Right atrium auricular region (tissue), 2 donors: ENCODE data around the gene TCF20. TPM values are rescaled to one million over a fixed set of nuclear protein-coding genes. Genes with fewer than 3 reads are reported as not detected.

Experiments used
- DNase-seq: peaks from one replicate; pipeline ENCODE4 v3.0.0-alpha.2; 2019; ENCODE audit warnings: low spot score
- H3K27ac ChIP-seq, 2 donors: fragments of 200-600 bp; sonication (generic); 1 replicate in 1 of 2; 2 replicates in 1 of 2; pipeline ENCODE4 v1.5.1; 2016 to 2019
- H3K27me3 ChIP-seq, 2 donors: fragments of 200-600 bp; sonication (generic); one replicate each; pipeline versions ENCODE4 v1.5.1 to v1.6.0; 2017 to 2019
- H3K36me3 ChIP-seq: fragments of 200-600 bp; sonication (generic); one replicate; pipeline ENCODE4 v1.5.1; 2016
- H3K4me1 ChIP-seq, 2 donors: fragments of 200-600 bp; sonication (generic); one replicate each; pipeline versions ENCODE4 v1.5.1 to v1.6.0; 2017 to 2019
- H3K4me3 ChIP-seq, 2 donors: fragments of 200-600 bp; sonication (generic); 1 replicate in 1 of 2; 2 replicates in 1 of 2; pipeline ENCODE4 v1.5.1; 2017 to 2019; ENCODE audit warnings: mild to moderate bottlenecking in 1 of 2, moderate library complexity in 1 of 2
- H3K9me3 ChIP-seq, 2 donors: fragments of 200-600 bp; sonication (generic); one replicate each; pipeline ENCODE4 v1.5.1; 2019
- CTCF ChIP-seq, 2 donors: fragments of 200-600 bp; sonication (generic); IDR thresholded peaks; one replicate each; pipeline ENCODE4 v1.5.1; 2019; ENCODE audit warnings: antibody characterized with exemption in 2 of 2
- total RNA-seq, 2 donors: library from RNA; depleted of rRNA; stranded (reverse); fragments of >200 nt; gene quantifications; one replicate each; pipeline ENCODE4 v1.1.0, GENCODE V29; 2016

TCF20 gene
- total RNA-seq, 2 donors from 2014 or later = 13.6 to 15.5 TPM

- no peak overlapping the region for H3K4me3 ChIP-seq
- no peak for DNase-seq
- TF ChIP-seq CTCF (IDR thresholded peaks at IDR 0.05) = no peak
- H3K9me3 ChIP-seq = no peaks in the 10 kb centered on the region
- no peaks in the 10 kb centered on the region for H3K36me3 ChIP-seq
- peaks cover 0 to 7% of the 10 kb centered on the region in 2 donors for H3K27me3 ChIP-seq
- no peak overlapping the region for H3K27ac ChIP-seq
- peaks cover 0 to 14% of the 10 kb centered on the region in 2 donors for H3K4me1 ChIP-seq
Measured at GRCh38 chr22:42280836-42281235, 10.4 kb upstream of the TCF20 start.

- Histone ChIP-seq H3K36me3 (no peaks in the 10 kb centered on the region), H3K4me1 (peaks cover 0 to 14% of the 10 kb centered on the region in 2 donors), H3K4me3 (no peak overlapping the region), H3K27me3 (peaks cover 0 to 7% of the 10 kb centered on the region in 2 donors), H3K9me3 (no peaks in the 10 kb centered on the region), H3K27ac (no peak overlapping the region)
- DNase-seq = no peak
- TF ChIP-seq CTCF (IDR thresholded peaks at IDR 0.05) = no peak
Measured at GRCh38 chr22:42280140-42280539, 9.7 kb upstream of the TCF20 start.

GRCh38 chr22:42279425-42280020, 9.1 kb upstream of the TCF20 start:
- TF ChIP-seq CTCF (IDR thresholded peaks at IDR 0.05) = no peak
- no peak for DNase-seq
- H3K27me3 ChIP-seq = peaks cover 0 to 7% of the 10 kb centered on the region in 2 donors
- peaks cover 0 to 14% of the 10 kb centered on the region in 2 donors for H3K4me1 ChIP-seq
- no peaks in the 10 kb centered on the region for H3K36me3 ChIP-seq
- H3K27ac ChIP-seq = no peak overlapping the region
- H3K4me3 ChIP-seq = no peak overlapping the region
- H3K9me3 ChIP-seq = no peaks in the 10 kb centered on the region

GRCh38 chr22:42277988-42278776, 7.7 kb upstream of the TCF20 start:
- DNase-seq = no peak
- H3K9me3 ChIP-seq = no peaks in the 10 kb centered on the region

GRCh38 chr22:42277232-42277753, 6.8 kb upstream of the TCF20 start:
- no peak overlapping the region for H3K4me3 ChIP-seq
- H3K27ac ChIP-seq = no peak overlapping the region
- H3K27me3 ChIP-seq = no peaks in the 10 kb centered on the region
- no peaks in the 10 kb centered on the region for H3K9me3 ChIP-seq
- H3K36me3 ChIP-seq = no peaks in the 10 kb centered on the region
- DNase-seq = no peak
- TF ChIP-seq CTCF (IDR thresholded peaks at IDR 0.05) = no peak
- H3K4me1 ChIP-seq = no peaks in the 10 kb centered on the region

More at GRCh38 chr22:42277988-42278776, 7.7 kb upstream of the TCF20 start:
- Histone ChIP-seq H3K4me3 (no peak overlapping the region), H3K27me3 (no peaks in the 10 kb centered on the region), H3K4me1 (peaks cover 0 to 6% of the 10 kb centered on the region in 2 donors), H3K36me3 (no peaks in the 10 kb centered on the region), H3K27ac (no peak overlapping the region)
- peak in 1 of 2 donors; percentile 24 for TF ChIP-seq CTCF (IDR thresholded peaks at IDR 0.05)
